ENCODE measurements around the gene CRCP.
A peak's percentile ranks its signal among the peaks of the same experiment; 100 is the strongest.
"Not testable (repeated sequence)": the region's sequence is repeated elsewhere in the genome, so short reads cannot be mapped to it uniquely, and the experiment has no call there.

Gene CRCP

DNA sequence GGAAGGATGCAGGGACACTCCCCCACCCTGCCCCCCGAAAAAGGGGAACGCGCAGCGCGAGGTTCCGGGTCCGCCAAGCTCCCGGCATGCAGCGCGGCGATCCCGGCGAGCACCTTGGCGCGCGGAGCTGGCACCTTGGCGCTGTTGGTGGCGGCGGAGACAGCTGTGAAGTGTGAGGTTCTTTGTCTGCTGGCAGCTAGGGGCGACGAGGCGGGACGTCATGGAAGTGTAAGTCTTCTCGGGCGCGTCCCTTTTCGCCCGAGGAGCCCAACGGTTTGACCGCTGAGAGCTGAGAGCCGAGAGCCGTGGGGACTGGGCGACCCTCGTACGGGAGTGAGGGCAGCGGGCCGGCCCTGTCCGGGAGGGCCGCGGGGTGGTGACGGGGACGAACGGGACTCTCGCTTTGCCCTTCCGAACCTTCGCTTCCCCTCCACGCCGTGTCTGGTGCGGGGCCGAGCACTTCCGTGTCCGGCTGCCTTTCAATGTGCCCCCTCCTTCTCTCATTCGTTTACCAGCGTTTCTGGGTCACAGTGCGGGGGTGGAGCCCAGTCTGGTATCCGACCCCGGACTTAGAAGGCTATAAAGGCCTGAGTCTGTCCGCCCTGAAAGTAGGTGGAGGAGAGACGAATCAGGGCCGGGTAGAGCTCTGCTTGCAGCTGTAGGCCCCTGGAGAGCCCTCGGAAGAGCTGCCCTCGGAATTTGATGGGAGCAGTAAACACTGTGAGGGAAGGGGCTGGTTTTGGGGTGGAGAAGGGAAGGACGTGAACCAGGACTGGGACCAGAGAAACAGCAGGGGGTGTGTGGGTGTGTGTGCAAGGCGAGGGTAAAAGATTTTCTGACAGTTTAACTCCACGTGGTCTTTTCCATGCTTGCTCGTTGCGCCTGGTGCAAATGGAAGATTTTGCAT, at the start of gene CRCP:
TSS of gene CRCP (plus strand) at position 105 of the 907 bp plus-strand sequence. CDS start at position 221, 116 bp downstream.
- peak; percentile 88 for DNase-seq

GRCh38 chr7:66069732-66070131, 44.9 kb upstream of the CRCP start:
- DNase-seq = no peak

DNA sequence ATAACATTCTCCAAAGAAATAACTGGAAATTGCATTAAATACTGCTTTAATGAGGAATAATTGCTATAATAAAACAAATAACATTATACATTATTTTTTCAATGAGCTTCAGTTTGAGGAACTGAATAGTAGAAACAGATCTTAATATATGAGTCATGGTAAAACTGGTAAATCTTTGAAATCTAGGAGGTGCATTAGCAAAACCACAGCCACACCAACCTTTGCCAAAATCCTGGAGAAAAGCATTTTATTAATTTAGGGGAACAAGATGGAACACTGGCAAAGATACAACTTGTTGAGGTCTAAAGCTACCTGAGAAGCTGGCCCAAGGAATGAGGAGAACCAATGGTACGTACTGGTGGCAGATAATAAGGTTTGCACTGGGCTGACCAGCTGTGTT, 44.4 kb upstream of the CRCP start:
- no peak for DNase-seq

GRCh38 chr7:66072208-66072607, 42.4 kb upstream of the CRCP start:
- DNase-seq = not testable (repeated sequence)

DNA sequence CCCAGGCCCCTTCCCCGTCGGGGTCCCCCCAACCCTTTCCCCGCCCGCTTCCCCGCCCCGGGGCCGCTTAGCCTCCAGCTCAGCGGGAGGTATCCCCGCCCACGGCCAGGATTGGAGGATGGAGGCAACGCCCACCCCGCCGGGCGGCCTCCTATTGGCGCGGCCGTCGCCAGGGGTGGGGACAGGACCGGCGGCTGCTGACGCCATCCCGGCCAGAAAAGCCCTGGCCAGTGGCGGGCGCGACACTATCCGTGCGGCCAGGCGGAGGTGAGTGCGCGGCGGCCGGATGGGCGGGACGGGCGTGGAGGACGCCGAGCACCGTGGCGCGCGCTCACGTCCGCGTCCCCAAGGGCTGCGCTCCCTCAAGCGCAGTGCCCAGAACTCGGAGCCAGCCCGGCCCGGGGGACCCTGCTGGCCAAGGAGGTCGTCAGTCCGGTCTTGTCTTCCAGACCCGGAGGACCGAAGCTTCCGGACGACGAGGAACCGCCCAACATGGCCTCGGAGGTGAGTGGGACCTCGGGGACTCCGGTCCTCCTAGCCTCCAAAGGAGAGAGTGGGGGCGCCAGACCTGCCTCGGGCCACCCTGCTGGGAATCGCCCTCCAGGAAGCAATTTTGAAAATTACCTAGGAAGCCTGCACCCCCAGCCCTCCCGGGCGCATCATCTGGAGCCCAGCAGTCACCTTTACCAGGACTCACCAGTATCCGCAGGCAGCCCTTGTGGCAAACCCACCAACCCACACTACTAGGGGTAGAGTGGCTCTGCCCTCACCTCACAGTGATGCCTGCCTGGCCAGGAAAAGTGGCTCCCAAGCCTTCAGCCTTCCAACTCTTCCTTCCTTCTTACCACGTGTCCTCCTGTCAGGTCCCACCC, 38.8 kb upstream of the CRCP start, which contains the start of gene ASL:
TSS of gene ASL (plus strand) at position 230 of the 872 bp plus-strand sequence. CDS start at position 493, 263 bp downstream.
- peak; percentile 94 for DNase-seq

DNA sequence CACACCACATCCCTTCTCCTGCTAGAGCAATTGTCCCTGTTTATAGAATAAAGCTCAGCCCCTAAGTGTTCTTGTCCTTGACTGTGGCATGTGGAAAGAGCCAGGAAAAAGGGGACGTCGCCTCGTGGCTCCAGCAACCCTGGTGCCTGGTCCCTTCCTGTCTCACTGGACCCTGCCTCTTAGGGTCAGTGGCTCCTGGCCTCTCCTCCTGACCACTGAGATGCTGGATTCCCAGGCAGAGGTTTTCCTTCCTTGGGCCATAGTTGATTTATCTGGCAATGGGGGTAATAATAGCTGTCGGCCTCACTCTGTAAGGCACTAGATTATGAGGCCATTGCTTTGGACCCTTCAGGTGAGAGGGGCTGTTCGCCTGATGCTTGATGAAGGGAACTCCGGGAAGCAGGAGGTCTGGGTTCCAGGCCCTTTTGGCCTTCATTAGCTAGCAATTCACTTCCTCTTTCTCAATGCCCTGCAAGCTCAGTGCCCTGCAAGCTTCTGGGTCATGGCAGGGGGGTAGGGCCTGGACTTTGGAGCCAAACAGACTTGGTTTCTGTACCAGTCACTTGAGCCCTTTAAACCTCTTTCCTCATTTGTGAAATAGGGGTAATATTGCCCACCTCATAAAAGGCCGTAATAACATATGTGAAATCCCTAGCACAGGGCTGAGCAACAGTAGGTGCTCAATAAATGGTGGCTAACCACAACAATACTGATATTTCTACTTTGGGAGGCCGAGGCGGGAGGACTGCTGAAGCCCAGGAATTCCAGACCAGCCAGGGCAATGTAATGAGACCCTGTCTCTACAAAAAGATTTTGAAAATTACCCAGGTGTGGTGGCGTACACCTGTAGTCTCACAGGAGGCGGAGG, 38.0 kb upstream of the CRCP start:
- no peak for DNase-seq

DNA sequence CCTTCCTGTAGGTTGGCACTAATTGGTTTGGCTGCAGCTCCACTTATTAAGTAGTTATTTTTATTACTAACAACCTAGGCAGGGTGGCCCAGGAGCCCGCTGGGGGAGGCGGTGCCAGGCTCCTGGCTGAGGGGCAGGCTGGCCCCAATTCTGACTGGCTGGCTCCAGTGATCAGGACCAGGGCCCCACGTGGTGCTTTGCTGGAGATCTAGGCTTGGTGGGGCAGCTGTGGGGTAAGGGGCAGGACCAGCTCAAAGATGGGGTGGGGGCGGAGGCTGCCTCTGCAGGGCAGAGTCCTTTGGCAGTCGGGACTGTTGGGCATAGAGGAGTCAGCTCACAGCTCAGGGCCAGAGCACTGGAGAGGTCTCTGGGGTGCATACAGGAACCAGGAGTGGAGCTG, 36.6 kb upstream of the CRCP start:
- DNase-seq = no peak

DNA sequence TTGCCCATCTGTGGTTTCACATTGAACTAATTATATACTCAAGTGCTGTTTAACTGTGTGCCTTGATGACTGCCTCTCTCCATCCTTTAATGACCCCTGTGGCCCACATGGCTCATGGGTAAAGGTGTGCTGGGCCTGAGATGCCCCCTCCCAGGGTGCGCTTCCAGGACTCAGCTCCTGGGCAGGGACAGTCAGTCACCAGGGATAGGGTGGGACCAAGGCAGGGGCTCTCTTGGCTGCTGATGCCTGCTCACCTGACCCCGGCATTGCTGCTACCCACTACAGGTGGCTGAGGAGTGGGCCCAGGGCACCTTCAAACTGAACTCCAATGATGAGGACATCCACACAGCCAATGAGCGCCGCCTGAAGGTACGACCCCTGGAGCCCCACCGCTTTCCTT, 32.6 kb upstream of the CRCP start:
- DNase-seq = no peak

DNA sequence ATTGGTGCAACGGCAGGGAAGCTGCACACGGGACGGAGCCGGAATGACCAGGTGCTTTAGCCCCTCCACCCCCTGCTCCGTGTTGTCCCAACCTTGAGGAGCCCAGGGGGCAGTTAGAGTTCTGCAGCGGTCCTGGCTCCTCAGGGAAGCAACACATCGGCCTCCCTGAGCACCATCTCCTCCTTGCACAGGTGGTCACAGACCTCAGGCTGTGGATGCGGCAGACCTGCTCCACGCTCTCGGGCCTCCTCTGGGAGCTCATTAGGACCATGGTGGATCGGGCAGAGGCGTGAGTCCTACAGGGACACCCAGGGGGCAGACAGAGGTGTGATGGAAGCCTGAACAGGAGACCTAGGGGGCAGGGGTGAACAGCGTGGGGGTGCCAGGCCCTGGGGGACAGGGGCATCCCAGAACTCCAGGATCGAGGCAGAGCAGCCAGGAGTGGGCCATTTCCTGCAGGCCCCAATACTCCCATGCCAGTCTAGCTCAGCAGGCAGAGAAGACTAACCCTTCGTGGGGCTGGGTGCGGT, 31.7 kb upstream of the CRCP start:
- no peak for DNase-seq

DNA sequence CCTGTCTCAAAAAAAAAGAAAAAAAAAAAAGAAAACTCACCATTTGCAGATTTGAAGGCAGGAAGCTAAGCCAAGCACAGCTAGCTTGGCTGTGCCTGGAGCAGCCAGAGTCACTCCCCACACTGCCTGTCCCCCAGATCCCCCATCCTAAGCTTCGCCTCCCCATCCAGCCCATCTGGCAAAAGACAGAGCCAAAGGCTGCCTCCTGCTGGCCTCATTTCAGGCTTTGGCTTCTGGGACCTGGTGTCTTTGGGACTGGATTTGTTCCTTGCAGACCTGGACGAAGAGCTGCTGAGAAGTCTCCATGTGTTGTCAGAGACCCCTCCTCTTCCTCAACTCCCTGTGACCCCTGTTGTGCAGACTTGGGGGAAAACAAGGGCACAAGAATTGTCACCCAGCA, 31.0 kb upstream of the CRCP start:
- DNase-seq = no peak

GRCh38 chr7:66088861-66089838, 25.5 kb upstream of the CRCP start:
- no peak for DNase-seq

- DNase-seq = no peak
Observed at GRCh38 chr7:66092654-66093053, 22.0 kb upstream of the CRCP start.

- DNase-seq = no peak
Observed at GRCh38 chr7:66095010-66095409, 19.6 kb upstream of the CRCP start.

DNA sequence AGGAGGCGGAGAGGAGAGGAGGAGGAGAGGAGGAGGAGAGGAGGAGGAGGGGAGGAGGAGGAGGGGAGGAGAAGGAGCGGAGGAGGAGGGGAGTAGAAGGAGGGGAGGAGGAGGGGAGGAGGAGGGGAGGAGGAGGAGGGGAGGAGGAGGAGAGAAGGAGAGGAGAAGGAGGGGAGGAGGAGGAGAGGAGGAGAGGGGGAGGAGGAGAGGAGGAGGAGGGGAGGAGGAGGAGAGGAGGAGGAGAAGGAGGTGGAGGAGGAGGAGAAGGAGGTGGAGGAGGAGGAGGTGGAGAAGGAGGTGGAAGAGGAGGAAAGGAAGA, 15.5 kb upstream of the CRCP start:
- no peak for DNase-seq

GRCh38 chr7:66099551-66100407, 14.9 kb upstream of the CRCP start:
- DNase-seq = peak; percentile 48

DNA sequence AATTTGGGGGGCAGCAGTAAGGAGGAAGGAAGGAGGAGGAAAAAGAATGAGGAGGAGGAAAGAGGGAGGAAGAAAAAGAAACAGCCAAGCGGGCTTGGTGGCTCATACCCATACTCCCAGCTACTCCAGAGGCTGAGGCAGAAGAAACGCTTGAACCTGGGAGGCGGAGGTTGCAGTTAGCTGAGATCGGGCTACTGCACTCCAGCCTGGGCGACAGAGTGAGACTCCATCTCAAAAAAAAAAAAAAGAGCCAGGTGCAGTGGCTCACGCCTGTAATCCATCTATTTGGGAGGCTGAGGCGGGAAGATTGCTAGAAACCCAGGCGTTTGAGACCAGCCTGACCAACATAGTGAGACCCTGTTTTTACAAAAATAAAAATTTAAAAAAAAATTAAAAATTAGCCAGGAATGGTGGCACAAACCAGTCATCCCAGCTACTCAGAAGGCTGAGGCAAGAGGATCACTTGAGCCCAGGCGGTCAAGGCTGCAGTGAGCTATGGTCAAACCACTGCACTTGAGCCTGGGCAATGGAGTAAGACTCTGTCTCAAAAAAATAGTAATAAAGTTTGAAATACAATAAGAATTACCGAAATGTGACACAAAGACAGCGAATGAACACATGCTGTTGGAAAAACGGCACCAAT, 14.1 kb upstream of the CRCP start:
- no peak for DNase-seq

DNA sequence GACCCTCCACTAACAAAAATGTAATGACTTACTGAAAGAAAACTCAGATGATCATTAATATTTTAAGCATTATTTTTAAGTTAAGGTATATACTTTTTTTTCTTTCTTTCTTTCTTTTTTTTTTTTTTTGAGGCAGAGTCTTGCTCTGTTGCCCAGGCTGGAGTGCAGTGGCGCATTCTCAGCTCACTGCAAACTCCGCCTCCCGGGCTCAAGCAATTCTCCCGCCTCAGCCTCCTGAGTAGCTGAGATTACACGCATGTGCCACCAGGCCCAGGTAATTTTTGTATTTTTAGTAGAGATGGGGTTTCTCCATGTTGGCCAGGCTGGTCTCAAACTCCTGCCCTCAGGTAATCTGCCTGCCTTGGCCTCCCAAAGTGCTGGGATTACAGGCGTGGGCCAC, 12.5 kb upstream of the CRCP start:
- DNase-seq = not testable (repeated sequence)

- DNase-seq = not testable (repeated sequence)
Observed at GRCh38 chr7:66103994-66104393, 10.7 kb upstream of the CRCP start.

DNA sequence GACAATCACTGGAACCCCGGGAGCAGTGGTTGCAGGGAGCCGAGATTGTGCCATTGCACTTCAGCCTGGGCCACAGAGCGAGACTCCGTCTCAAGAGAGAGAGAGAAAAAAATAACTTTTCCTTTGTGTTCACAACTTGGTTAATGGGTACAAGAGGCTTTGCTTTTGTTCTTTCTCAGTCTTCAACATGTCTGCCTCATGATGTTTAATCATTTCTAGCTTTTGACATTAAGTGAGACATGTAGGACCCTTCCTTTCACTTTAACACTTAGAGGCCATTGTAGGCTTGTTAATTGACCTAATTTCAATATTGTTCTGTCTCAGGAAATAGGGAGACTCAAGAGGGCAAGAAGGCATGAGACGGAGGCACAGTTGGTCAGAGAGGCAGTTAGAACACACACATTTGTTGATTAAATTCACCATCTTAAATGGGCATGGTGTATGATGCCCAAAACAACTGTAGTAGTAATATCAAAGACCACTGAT, 9.3 kb upstream of the CRCP start:
- no peak for DNase-seq

GRCh38 chr7:66108410-66108809, 6.2 kb upstream of the CRCP start:
- DNase-seq = not testable (repeated sequence)

All from activated CD4-positive, alpha-beta T cell treated with anti-CD3 and anti-CD28 coated beads, Interleukin-10, Interleukin-2, amounts not matched to agents 100 ng/mL and 50 ng/mL, durations not matched to agents 16 hours and 8 hours (primary cell).